GM19351 (cell line): Measurements from ENCODE around the gene SCAF1.
"Not testable (repeated sequence)": the region's sequence is repeated elsewhere in the genome, so short reads cannot be mapped to it uniquely, and the experiment has no call there.

Experiments
- ATAC-seq: cut with Tn5 transposase; IDR thresholded peaks from one replicate; pipeline ENCODE4 v1.9.1; 2021; ENCODE audit warnings: mild to moderate bottlenecking, moderate library complexity; ENCODE audit not compliant: unreplicated experiment

Gene SCAF1

DNA sequence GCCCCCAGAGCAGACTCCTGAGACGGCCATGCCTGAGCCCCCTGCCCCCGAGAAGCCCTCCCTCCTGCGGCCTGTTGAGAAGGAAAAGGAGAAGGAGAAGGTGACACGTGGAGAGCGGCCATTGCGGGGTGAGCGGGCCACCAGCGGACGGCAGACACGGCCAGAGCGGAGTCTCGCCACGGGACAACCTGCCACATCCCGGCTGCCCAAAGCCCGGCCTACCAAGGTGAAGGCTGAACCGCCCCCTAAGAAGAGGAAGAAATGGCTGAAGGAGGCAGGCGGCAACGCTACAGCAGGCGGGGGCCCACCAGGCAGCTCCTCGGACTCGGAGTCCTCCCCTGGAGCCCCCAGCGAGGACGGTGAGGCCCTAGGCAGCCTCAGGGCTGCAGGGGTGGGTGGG lies 26.1 kb upstream of the SCAF1 start:
- no peak for ATAC-seq

DNA sequence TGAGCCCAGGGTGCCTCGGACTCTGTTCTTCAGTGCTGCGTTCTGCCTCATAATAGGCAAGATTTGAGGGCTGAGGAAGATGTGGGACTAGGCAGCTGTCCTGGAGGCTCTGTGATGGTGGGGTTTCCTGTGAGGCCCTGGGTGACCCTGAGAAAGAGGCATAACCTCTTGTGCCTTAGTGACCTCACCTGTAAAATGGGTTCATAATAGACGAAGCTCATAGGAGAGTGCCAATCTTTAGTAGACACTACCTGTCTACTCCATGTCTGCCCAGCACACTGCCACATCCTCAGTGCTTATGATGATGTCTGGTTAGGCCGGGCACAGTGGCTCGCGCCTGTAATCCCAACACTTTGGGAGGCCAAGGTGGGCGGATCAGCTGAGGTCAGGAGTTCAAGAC lies 25.5 kb upstream of the SCAF1 start:
- ATAC-seq = no peak

DNA sequence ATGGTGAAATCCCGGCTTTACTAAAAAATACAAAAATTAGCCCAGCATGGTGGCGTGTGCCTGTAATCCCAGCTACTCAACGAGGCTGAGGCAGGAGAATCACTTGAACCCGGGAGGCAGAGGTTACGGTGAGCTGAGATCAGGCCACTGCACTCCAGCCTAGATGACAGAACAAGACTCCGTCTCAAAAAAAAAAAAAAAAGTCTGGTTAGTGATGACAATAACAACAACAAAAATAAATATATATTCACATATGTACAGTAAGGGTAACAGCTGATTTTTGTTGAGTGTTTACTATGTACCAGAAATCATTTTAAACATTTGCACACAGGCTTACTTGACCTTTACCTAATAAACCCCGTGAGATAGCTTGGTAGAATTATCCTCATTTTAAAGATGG lies 25.1 kb upstream of the SCAF1 start:
- ATAC-seq = no peak

GRCh38 chr19:49617860-49618259 lies 24.1 kb upstream of the SCAF1 start:
- not testable (repeated sequence) for ATAC-seq

- ATAC-seq = no peak
Measured at GRCh38 chr19:49624967-49625910, 16.8 kb upstream of the SCAF1 start.

- ATAC-seq = no peak
Measured at GRCh38 chr19:49626226-49626625, 15.8 kb upstream of the SCAF1 start.

DNA sequence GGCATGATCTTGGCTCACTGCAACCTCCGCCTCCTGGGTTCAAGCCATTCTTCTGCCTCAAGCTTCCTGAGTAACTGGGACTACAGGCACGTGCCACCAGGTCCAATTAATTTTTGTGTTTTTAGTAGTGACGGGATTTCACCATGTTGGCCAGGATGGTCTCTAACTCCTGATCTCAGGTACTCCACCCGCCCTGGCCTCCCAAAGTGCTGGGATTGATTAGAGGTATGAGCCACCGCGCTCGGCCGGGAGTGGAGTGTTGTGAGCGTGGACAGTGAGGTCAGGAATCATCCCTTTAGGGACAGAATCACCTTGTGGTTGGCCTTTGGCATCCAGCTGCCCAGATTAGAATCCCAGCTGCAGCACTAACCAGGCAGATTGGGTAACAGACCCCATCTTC lies 12.3 kb upstream of the SCAF1 start:
- no peak for ATAC-seq

DNA sequence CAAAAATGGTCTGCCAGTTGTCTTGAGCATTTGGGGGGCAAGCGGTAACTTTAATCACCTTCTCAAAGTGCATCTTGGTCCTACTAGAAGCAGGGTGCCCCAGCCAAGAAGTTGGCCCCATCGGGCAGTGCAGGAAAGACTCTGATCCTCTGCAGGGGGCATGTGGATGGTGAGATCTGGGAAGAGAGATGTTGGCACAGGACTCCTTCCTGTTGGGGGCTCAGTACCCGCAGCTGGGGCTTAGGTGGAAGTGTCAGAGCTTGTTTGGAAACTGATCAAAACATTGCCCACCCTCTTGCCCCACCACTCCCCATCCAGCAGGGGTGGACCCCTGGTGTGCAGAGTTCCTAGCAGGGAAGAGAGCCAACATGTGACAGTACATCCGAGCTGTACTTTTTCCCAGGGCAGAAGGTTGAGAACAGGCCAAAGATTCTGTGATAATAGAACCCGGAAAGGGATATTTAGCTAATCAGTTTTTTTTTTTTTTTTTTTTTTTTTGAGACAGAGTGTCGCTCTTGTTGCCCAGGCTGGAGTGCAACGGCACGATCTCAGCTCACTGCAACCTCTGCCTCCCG lies 10.9 kb upstream of the SCAF1 start:
- ATAC-seq = no peak

DNA sequence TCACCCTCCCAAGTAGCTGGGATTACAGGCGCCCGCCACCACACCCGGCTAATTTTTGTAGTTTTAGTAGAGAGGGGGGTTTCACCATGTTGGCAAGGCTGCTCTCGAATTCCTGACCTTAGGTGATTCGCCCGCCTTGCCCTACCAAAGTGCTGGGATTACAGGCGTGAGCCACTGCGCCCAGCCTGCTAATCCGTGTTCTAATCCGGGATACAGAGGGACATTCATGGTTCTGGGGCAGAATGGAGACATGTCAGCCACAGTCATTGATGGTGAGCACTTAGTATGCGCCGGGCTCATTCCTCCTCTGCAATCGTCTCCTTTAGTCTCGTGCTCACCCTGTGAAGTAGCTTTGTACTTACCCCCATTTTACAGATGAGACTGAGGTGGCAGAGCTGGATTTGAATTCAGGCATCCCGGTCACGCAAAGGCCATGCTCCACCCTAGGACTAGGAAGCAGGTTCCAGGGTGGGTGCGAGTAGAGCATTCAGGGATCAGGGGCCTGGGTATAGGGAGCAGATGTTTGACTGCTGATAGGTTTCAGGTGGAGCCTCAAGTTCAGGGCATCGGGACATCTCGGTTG lies 10.3 kb upstream of the SCAF1 start:
- no peak for ATAC-seq

DNA sequence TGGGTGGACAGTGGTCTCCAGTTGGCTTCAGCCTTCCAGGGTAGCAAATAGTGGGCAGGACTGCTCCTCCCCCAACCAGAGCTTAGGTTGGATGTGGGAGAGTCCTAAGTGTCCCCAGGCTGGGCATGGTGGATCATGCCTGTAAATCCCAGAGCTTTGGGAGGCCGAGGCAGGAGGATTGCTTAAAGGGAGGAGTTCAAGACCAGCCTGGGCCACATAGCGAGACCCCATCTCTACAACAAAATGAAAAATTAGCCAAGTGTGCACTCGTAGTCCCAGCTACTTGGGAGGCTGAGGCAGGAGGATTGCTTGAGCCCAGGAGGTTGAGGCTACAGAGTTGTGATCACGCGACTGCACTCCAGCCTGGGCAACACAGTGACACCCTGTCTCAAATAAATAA lies 9.4 kb upstream of the SCAF1 start:
- no peak for ATAC-seq

DNA sequence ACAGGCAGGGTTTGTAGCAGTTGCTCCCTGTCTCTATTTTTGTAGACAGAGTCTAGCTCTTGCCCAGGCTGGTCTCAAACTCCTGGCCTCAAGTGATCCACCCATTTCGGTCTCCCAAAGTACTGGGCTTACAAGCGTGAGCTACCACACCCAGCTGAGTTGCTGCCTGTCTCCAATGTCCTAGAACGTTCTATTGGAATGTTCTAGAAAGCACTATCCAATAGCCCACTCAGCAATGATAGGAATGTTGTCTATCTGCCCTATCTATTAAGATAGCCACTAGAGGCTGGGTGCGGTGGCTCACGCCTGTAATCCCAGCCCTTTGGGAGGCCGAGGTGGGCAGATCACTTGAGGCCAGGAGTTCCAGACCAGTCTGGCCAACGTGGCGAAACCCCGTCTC lies 8.7 kb upstream of the SCAF1 start:
- not testable (repeated sequence) for ATAC-seq

DNA sequence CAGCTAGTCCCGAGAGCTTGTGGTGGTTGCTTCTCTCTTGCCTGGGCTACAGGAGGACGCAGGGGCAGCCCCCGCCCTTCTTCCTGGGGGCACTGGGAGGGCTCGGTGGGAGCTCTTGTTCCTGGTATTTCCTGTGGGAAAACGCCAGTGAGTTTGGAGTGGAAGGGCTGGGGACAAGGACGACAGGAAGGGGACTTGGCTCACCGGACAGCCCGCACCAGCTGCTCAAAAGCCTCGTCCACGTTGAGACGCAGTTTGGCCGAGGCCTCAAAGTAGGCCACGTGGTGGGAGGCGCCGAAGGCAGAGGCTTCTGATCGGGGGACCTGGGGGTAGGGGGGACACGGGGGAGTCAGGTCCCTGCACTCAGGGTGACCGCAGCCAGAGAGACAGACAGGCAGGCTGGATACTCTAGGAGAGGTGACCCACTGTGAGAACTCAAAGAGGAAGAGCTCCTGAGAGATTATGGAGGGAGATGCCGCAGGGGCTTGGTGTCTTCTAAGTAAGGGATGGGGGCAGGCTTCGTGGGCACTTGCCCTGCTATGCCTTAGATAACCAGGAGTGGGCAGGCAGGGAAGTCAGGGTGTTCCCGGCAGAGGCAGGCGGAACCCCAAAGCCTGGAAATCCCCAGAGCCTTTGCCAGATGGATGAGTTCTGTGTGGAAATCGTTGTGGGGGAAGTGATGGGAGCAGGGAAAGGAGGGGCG lies 6.3 kb upstream of the SCAF1 start:
- no peak for ATAC-seq

- ATAC-seq = no peak
Measured at GRCh38 chr19:49636233-49636932, 5.6 kb upstream of the SCAF1 start.

DNA sequence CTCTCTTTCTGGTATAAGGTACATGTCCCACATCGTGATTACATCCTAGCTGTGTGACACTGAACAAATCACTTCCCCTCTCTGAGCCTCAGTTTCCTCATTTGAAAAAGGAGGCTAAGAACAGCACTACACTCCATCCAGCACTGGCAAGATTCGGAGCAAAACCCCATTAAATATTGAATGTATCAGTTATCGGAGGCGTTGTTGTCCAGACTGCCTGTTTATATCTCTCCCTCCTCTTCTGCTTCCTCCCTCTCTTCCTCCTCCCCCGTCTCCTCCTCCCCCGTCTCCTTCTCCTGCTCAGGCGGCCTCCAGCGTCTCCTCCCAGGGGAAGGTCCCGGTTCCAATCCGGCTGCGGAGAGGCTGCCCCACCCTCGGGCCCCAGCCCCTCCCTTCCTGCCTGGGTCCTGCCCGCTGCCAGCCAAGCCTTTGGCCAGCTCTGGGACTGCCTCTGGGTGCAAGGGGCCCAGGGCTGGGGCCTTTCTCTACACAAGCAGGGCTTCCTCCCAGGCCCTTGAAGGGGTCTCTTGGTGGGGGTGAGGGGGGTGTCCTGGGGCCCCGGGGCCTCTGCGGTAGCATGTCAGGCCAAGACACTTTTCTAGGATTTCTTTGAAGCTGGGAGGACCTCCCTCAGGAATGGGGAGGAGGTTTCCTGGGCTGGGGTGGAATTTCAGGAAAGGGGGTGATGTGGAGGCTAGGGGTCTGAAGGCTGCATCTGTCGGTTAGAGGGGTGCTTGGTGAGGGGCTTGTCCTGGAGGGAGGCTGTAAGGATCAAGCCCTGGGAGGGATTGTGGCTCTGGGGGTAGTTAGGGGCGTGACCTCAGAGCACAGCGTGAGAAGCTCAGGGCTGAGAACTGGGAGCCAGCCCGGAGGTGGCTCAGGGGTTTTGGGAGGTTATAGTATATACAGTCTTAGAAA lies 3.9 kb upstream of the SCAF1 start:
- ATAC-seq = no peak

DNA sequence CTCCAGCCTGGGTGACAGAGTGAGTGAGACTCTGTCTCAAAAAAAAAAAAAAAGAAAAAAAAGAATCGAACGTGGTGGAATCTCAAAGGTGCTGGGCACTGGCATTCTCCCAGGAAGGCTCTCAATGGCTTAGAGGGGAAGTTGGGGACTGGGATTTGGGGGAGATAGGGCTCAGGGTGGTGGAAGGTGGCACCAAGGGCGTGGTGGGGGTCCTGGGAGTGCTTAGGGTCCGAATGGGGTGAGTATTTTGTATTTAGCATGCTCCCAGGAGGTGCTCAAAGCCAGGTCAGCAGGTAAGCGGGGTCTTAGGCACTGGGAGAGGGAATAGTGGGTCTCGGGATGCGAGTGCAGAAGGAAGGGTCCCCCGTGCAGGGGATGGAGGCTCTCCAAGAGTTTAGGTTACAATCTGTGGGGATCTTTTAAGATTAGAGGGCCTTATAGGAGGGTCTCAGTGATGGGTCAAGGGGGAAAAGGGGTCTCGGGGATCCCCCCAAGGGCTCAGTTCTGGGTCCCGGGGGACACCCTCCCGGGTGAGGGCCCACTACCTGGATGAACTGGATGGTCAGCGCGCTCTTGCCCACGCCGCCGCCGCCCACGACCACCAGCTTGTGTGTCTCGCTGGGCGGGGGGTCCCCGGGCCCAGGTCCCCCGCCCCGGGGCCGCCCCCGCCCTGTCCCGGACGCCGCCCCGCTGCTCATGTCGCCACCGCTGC lies 2.5 kb upstream of the SCAF1 start:
- ATAC-seq = no peak

DNA sequence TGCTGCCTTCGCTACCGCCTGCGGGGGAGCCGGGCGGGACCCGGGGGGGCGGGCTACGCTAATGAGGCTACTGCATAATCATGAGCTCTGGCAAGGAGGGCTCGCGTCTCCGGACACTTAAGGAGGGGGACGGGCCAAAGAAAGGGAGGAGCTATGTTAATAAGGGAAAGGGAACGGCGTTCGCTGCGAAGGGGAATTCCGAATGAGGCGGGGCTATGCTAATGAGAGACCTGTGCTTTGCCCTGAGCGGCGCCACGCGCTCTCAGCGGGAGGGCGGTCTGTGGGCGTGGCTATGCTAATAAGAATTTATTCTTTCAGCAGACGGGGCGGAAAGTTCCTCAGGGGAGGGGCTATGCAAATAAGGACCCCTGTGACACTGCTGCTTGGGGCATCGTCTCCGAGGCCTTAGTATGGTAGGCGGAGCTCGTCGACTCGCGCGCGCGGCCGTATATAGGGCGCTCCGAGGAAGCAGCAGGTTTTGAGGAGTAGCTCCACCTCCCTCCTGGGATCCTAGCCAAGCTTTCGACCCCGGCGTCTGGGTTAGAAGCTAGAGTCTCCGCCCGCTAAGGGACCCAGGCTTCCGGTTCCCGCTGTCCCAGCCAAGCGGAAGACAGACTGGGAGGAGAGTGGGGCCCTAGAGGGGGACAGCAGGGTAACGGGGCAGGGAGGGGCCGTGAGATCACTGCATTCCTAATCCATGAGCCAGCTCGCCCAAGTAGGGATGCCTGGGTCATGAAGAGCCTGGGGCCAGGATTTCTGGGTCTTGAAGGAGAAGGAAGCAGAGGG lies 1.7 kb upstream of the SCAF1 start, which contains the start of gene RRAS:
TSS of gene RRAS (minus strand) at position 31 of the 786 bp plus-strand sequence. CDS start 45 bp downstream, outside the sequence.
- ATAC-seq = peak; percentile 53

DNA sequence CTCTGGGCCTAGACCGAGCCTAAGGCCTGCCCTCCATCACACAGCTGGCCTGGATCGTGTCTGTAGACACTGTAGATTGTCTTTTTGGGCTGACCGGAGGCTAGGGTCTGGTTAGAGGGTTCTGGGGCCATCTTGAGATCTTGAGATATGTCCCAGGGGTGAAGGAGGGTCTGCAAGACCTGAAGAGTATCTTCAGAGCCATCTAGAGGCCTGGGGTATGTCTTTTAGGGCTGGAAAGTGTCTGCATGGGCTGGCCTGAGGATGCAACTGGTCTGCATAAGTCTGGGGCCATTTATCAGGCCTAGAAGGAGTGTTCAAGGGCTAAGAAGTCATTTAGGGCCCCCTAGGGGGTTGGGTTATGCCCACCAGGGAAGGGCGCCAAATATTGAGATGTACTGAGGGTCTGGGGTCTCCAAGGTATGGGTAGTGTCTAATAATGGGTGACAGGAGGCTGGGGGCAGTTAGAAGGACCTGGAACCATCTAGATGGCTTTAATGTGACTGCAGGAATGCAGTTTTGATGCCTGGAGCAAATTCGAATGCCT lies 555 bp downstream of the SCAF1 start:
- no peak for ATAC-seq

GRCh38 chr19:49643466-49643865 lies 1.5 kb downstream of the SCAF1 start:
- no peak for ATAC-seq
